ENCODE measurements around the gene HOMER1. TPM values are rescaled to one million over a fixed set of nuclear protein-coding genes. Genes with fewer than 3 reads are reported as not detected.

Gene HOMER1
- total RNA-seq, 4 donors from 2014 or later: 1.8 to 13.8 (median 5.2) TPM

GRCh38 chr5:79508794-79509193, 5.1 kb downstream of the HOMER1 start:
- WGBS, 2 donors: 93 to 97% methylated on average over 2 of the region's 2 CpGs
- no peak overlapping the region for H3K27ac ChIP-seq
- H3K4me1 ChIP-seq: peaks cover 0 to 24% (median 8%) of the 10 kb centered on the region in 4 donors
- no peaks in the 10 kb centered on the region for H3K36me3 ChIP-seq
- TF ChIP-seq, protein P1, sequence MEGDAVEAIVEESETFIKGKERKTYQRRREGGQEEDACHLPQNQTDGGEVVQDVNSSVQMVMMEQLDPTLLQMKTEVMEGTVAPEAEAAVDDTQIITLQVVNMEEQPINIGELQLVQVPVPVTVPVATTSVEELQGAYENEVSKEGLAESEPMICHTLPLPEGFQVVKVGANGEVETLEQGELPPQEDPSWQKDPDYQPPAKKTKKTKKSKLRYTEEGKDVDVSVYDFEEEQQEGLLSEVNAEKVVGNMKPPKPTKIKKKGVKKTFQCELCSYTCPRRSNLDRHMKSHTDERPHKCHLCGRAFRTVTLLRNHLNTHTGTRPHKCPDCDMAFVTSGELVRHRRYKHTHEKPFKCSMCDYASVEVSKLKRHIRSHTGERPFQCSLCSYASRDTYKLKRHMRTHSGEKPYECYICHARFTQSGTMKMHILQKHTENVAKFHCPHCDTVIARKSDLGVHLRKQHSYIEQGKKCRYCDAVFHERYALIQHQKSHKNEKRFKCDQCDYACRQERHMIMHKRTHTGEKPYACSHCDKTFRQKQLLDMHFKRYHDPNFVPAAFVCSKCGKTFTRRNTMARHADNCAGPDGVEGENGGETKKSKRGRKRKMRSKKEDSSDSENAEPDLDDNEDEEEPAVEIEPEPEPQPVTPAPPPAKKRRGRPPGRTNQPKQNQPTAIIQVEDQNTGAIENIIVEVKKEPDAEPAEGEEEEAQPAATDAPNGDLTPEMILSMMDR (IDR thresholded peaks at IDR 0.05): no peak
- TF ChIP-seq POLR2A (IDR thresholded peaks at IDR 0.05) (no peak), EP300 (IDR thresholded peaks at IDR 0.05) (no peak)
- H3K9me3 ChIP-seq: no peaks in the 10 kb centered on the region
- no peak overlapping the region for H3K4me3 ChIP-seq
- no peaks in the 10 kb centered on the region for H3K27me3 ChIP-seq
- no peak for DNase-seq (ENCODE audit: low spot score in 2 of 2)

DNA sequence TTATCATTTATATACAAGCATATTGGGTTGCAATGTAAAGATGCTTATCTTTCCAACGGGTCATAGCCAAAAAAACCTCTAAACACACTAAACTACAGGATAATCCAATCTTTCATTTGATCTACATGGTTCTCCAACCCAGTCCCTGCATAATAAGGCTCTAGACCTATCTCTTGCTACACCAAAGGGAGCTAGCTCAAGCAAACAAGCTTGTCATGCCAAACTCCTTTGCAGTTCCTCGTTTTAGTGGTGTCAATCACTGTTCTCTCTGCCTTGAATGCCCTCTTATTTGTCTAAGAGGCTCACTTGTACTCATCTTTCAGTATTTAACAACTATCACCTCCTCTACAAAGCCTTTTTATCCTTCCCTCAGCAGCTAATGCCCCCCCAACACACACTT, 5.6 kb downstream of the HOMER1 start:
- TF ChIP-seq, protein P1 (IDR thresholded peaks at IDR 0.05): no peak
- TF ChIP-seq EP300 (IDR thresholded peaks at IDR 0.05) (no peak), POLR2A (IDR thresholded peaks at IDR 0.05) (no peak)
- no peaks in the 10 kb centered on the region for H3K9me3 ChIP-seq
- WGBS, 2 donors: 48 to 61% methylated on average over 2 of the region's 2 CpGs
- no peak overlapping the region for H3K4me3 ChIP-seq
- no peak overlapping the region for H3K27ac ChIP-seq
- H3K4me1 ChIP-seq: peaks cover 0 to 23% (median 8%) of the 10 kb centered on the region in 4 donors
- H3K36me3 ChIP-seq: no peaks in the 10 kb centered on the region
- no peak for DNase-seq (ENCODE audit: low spot score in 2 of 2)
- no peaks in the 10 kb centered on the region for H3K27me3 ChIP-seq

DNA sequence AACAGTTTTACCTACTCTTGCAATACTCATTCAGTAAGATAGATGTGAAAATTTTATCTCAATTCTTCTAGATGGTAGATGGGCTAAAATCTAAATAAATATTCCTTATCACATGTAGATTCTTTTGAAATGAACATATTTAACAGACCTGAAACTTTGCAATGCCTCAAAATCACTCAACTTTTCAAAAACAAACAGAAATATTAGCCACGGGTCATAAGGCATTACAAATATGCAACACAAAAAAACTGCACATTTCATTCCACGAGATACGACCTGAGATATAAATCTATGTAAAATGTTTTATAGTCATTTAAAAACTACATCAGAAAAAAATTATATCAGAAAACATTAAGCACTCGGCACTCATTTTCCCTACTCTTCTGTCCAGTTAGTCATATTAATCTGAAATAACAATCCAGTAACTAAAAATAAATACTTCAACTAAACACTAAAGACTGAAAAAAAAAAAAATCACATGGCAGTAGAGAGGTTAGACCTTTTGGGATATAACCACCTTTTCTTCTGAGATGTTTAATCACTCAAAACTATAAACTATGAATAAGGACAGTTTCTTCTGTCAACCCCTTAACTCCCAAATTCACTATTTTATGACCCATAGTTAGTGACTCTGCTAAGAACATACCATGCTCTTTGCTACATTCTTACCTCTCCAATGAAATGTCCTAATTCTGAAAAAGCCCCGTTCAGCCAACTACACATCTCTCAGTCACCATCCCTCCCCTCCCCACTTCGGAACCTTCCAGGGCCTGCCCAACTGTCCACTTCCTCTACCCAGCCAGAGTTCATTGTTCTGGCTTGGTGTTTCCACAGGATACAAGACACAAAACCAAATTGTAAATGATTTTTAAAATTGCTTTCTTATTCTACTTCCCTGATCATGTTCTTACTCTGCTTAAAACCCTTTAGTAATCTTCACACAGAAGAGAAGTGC, 6.4 kb downstream of the HOMER1 start:
- 72 to 73% methylated on average over 6 of the region's 6 CpGs for WGBS, 2 donors
- no peak overlapping the region for H3K27ac ChIP-seq
- H3K36me3 ChIP-seq: no peaks in the 10 kb centered on the region

GRCh38 chr5:79505138-79505537, 8.8 kb downstream of the HOMER1 start:
- no peaks in the 10 kb centered on the region for H3K9me3 ChIP-seq
- no peaks in the 10 kb centered on the region for H3K4me1 ChIP-seq
- WGBS, 2 donors: 94 to 100% methylated on average over 1 of the region's 1 CpG
- H3K27ac ChIP-seq: no peak overlapping the region
- H3K4me3 ChIP-seq: no peak overlapping the region
- TF ChIP-seq, protein P1 (IDR thresholded peaks at IDR 0.05): no peak
- no peak for TF ChIP-seq POLR2A (IDR thresholded peaks at IDR 0.05)
- no peak for TF ChIP-seq EP300 (IDR thresholded peaks at IDR 0.05)
- no peaks in the 10 kb centered on the region for H3K36me3 ChIP-seq
- H3K27me3 ChIP-seq: no peaks in the 10 kb centered on the region
- DNase-seq (ENCODE audit: low spot score in 2 of 2): no peak

More for the DNA sequence above, 6.4 kb downstream of the HOMER1 start:
- Histone ChIP-seq H3K4me1 (peaks cover 0 to 14% (median 4%) of the 10 kb centered on the region in 4 donors), H3K9me3 (no peaks in the 10 kb centered on the region), H3K27me3 (no peaks in the 10 kb centered on the region), H3K4me3 (no peak overlapping the region)
- DNase-seq (ENCODE audit: low spot score in 2 of 2): no peak
- TF ChIP-seq POLR2A (IDR thresholded peaks at IDR 0.05) (no peak), EP300 (IDR thresholded peaks at IDR 0.05) (no peak)
- TF ChIP-seq, protein P1 (IDR thresholded peaks at IDR 0.05): no peak

- no peaks in the 10 kb centered on the region for H3K4me1 ChIP-seq
- no peaks in the 10 kb centered on the region for H3K9me3 ChIP-seq
- H3K36me3 ChIP-seq: no peaks in the 10 kb centered on the region
- no peak for DNase-seq (ENCODE audit: low spot score in 2 of 2)
- no peak overlapping the region for H3K27ac ChIP-seq
- H3K4me3 ChIP-seq: no peak overlapping the region
- H3K27me3 ChIP-seq: no peaks in the 10 kb centered on the region
- 60 to 64% methylated on average over 3 of the region's 3 CpGs for WGBS, 2 donors
- TF ChIP-seq, protein P1 (IDR thresholded peaks at IDR 0.05): no peak
- TF ChIP-seq EP300 (IDR thresholded peaks at IDR 0.05): no peak
Observed at GRCh38 chr5:79503794-79504495, 10.0 kb downstream of the HOMER1 start.
